Activated gamma-delta T cell treated with Interleukin-2 at 50 U/mL for 16 hours (primary cell): ENCODE results near the gene METTL25B.

Source experiments
- DNase-seq: peaks from one replicate; pipeline ENCODE4 v3.0.0-alpha.2; 2020

METTL25B gene

GRCh38 chr1:156773607-156774006, 45.3 kb downstream of the METTL25B start:
- no peak for DNase-seq

- DNase-seq = no peak
Measured at GRCh38 chr1:156775799-156776198, 47.5 kb downstream of the METTL25B start.

- DNase-seq = no peak
Measured at GRCh38 chr1:156776942-156777341, 48.7 kb downstream of the METTL25B start.

GRCh38 chr1:156777573-156777972, 49.3 kb downstream of the METTL25B start:
- no peak for DNase-seq

- DNase-seq = no peak
Measured at GRCh38 chr1:156781585-156782186, 53.4 kb downstream of the METTL25B start.

GRCh38 chr1:156785458-156785857, 57.2 kb downstream of the METTL25B start:
- DNase-seq = no peak
